Measurements from ENCODE around the gene RNF208. TPM values are rescaled to one million over a fixed set of nuclear protein-coding genes. Genes with fewer than 3 reads are reported as not detected.
"Not testable (repeated sequence)": the region's sequence is repeated elsewhere in the genome, so short reads cannot be mapped to it uniquely, and the experiment has no call there.

The RNF208 gene
- total and polyA plus RNA-seq, 2 donors (not counting 1 experiment from before 2014, with no cell fraction given), result 0.14 to 0.33 TPM

DNA sequence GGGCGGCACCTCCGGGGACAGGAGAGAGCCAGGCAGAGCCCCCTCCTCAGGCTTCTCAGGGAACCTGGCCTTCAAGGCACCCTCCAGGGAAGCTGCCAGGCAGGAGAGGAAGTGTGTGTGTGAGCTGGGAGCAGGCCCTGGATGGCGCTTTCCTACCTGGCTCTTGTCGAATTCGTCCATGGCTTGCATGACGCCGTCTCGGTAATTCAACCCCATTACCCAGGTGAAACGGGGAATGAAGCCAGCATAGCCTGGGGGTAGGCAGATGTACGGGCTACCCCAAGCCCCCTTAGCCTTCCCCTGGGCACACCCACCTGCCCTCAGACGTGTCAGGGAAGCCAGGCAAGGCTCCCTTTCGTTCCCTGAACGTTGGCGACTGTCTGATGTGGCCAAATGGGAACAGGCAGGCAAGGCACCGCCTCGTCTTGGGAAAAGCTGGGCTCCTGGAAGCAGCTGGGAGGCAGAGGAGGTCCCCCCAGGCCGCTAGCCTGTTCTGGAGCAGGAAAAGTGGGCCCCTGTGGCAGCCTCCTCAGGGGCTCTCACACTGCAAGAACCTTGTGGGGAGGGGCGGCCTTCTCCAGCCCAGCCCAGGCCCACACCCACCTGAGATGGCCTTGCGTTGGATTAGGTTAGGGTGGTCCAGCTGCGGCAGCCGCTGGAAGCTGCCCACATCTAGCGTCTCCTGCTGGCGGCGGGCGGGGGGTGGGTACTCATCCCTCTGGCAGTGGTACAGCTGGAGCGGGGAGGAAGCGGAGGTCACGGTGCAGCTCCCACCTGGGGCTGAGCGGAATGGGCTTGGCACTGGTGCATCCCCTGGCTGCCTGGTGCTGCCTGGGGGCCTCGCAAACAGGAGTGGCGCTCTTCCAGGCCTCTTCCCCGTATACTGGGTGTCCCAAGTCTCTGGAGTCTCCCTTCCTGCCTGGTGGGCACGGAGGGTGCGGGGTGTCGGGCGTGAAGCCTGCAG, 22.7 kb upstream of the RNF208 start:
- no peak for DNase-seq (ENCODE audit: low read depth in 2 of 2)
- H3K79me2 ChIP-seq (ENCODE audit: control insufficient read depth, insufficient read depth, low read length), result peaks cover 25% of the 10 kb centered on the region
- H4K20me1 ChIP-seq (ENCODE audit: control insufficient read depth, extremely low read depth, insufficient read depth, low read length), result no peaks in the 10 kb centered on the region
- no peak overlapping the region for H3K9ac ChIP-seq (ENCODE audit: insufficient read depth, low read length)
- H3K4me1 ChIP-seq (ENCODE audit: control insufficient read depth, extremely low read depth, insufficient read depth, low read length), result peaks cover 4% of the 10 kb centered on the region
- no peak overlapping the region for H2AFZ ChIP-seq (ENCODE audit: low read length)
- H3K27me3 ChIP-seq (ENCODE audit: control insufficient read depth, insufficient read depth, low read length), result no peaks in the 10 kb centered on the region
- H3K4me3 ChIP-seq (replicated peaks in 1 of 4; ENCODE audit: control extremely low read depth in 1 of 4, insufficient read depth in 1 of 4, low read depth in 3 of 4, low read length in 4 of 4), result no peak overlapping the region
- H3K36me3 ChIP-seq (ENCODE audit: control insufficient read depth, insufficient read depth, low read length), result peaks cover 18% of the 10 kb centered on the region
- H3K9me3 ChIP-seq (ENCODE audit: control insufficient read depth, insufficient read depth, low read depth, low read length), result no peaks in the 10 kb centered on the region
- TF ChIP-seq, protein P1, sequence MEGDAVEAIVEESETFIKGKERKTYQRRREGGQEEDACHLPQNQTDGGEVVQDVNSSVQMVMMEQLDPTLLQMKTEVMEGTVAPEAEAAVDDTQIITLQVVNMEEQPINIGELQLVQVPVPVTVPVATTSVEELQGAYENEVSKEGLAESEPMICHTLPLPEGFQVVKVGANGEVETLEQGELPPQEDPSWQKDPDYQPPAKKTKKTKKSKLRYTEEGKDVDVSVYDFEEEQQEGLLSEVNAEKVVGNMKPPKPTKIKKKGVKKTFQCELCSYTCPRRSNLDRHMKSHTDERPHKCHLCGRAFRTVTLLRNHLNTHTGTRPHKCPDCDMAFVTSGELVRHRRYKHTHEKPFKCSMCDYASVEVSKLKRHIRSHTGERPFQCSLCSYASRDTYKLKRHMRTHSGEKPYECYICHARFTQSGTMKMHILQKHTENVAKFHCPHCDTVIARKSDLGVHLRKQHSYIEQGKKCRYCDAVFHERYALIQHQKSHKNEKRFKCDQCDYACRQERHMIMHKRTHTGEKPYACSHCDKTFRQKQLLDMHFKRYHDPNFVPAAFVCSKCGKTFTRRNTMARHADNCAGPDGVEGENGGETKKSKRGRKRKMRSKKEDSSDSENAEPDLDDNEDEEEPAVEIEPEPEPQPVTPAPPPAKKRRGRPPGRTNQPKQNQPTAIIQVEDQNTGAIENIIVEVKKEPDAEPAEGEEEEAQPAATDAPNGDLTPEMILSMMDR (conservative IDR thresholded peaks at IDR 0.05 in 1 of 2, IDR thresholded peaks at IDR 0.05 in 1 of 2; ENCODE audit: low read depth in 1 of 2, low read length in 2 of 2), result no peak
- TF ChIP-seq EZH2 (IDR thresholded peaks at IDR 0.05; ENCODE audit: low read length, missing control alignments), result no peak
- H3K4me2 ChIP-seq (ENCODE audit: extremely low read depth, insufficient read depth, low read length), result no peak overlapping the region
- H3K27ac ChIP-seq (ENCODE audit: insufficient read depth, low read length), result no peak overlapping the region

DNA sequence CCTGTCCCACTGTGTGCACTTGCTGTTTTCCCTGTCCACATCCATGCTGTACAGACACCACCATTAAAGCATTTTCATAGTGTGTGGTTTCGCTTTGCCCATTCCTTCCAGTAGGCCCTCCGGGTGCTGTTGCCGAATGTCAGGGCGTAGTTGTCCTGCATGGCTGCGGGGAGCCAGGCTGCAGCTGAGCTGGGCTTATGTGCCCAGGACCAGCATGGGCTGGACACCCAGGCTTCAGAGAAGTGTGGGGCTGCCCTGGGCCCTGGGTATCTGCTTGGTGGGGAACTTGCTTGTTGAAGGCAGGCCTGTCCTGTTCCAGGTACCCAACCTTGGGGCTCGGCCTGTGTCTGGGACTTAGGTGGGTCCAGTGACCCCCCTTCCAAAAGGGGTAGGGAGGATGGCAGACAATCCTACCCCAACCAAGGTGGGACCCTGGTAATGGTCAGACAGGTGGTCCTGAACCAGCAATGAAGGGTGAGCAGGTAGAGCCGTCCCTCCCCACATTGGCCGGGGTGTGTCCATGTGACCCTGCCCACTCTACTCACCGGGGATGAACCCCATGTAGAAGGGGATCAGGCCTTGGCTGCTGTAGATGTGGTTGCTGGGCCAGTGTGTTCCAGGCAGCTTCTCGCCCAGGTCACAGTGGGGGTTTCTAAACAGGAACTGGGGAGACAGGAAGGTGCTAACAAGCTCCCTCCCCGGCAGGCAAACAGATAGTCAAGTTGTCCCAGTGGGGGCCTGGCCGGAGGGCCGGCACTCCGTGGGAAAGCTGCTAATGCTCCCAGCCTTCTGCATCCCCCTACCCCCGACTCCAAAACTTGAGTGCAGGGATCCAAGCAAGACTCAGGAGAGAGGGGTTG, 21.8 kb upstream of the RNF208 start:
- Histone ChIP-seq H3K4me1 (ENCODE audit: control insufficient read depth, extremely low read depth, insufficient read depth, low read length) (peaks cover 6% of the 10 kb centered on the region), H3K4me3 (replicated peaks in 1 of 4; ENCODE audit: control extremely low read depth in 1 of 4, insufficient read depth in 1 of 4, low read depth in 3 of 4, low read length in 4 of 4) (no peak overlapping the region), H3K4me2 (ENCODE audit: extremely low read depth, insufficient read depth, low read length) (no peak overlapping the region), H4K20me1 (ENCODE audit: control insufficient read depth, extremely low read depth, insufficient read depth, low read length) (no peaks in the 10 kb centered on the region), H3K27me3 (ENCODE audit: control insufficient read depth, insufficient read depth, low read length) (no peaks in the 10 kb centered on the region), H3K9me3 (ENCODE audit: control insufficient read depth, insufficient read depth, low read depth, low read length) (no peaks in the 10 kb centered on the region), H3K27ac (ENCODE audit: insufficient read depth, low read length) (no peak overlapping the region), H3K9ac (ENCODE audit: insufficient read depth, low read length) (no peak overlapping the region), H3K36me3 (ENCODE audit: control insufficient read depth, insufficient read depth, low read length) (peaks cover 18% of the 10 kb centered on the region), H3K79me2 (ENCODE audit: control insufficient read depth, insufficient read depth, low read length) (peaks cover 30% of the 10 kb centered on the region), H2AFZ (ENCODE audit: low read length) (no peak overlapping the region)
- no peak for DNase-seq (ENCODE audit: low read depth in 2 of 2)
- TF ChIP-seq, protein P1 (conservative IDR thresholded peaks at IDR 0.05 in 1 of 2, IDR thresholded peaks at IDR 0.05 in 1 of 2; ENCODE audit: low read depth in 1 of 2, low read length in 2 of 2), result peak in 1 of 2 donors; percentile 10
- TF ChIP-seq EZH2 (IDR thresholded peaks at IDR 0.05; ENCODE audit: low read length, missing control alignments), result no peak

DNA sequence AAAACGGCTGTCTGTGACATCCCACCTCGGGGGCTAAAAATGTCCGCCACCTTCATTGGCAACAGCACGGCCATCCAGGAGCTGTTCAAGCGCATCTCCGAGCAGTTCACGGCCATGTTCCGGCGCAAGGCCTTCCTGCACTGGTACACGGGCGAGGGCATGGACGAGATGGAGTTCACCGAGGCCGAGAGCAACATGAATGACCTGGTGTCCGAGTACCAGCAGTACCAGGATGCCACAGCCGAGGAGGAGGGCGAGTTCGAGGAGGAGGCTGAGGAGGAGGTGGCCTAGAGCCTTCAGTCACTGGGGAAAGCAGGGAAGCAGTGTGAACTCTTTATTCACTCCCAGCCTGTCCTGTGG, 21.2 kb upstream of the RNF208 start:
- H3K9ac ChIP-seq (ENCODE audit: insufficient read depth, low read length); H3K27ac ChIP-seq (ENCODE audit: insufficient read depth, low read length); H4K20me1 ChIP-seq (ENCODE audit: control insufficient read depth, extremely low read depth, insufficient read depth, low read length); H3K4me2 ChIP-seq (ENCODE audit: extremely low read depth, insufficient read depth, low read length); H3K9me3 ChIP-seq (ENCODE audit: control insufficient read depth, insufficient read depth, low read depth, low read length); H2AFZ ChIP-seq (ENCODE audit: low read length); H3K4me3 ChIP-seq (replicated peaks in 1 of 4; ENCODE audit: control extremely low read depth in 1 of 4, insufficient read depth in 1 of 4, low read depth in 3 of 4, low read length in 4 of 4); H3K27me3 ChIP-seq (ENCODE audit: control insufficient read depth, insufficient read depth, low read length); H3K4me1 ChIP-seq (ENCODE audit: control insufficient read depth, extremely low read depth, insufficient read depth, low read length); DNase-seq (ENCODE audit: low read depth in 2 of 2): not testable (repeated sequence)
- H3K36me3 ChIP-seq (ENCODE audit: control insufficient read depth, insufficient read depth, low read length), result peaks cover 18% of the 10 kb centered on the region
- H3K79me2 ChIP-seq (ENCODE audit: control insufficient read depth, insufficient read depth, low read length), result peaks cover 36% of the 10 kb centered on the region

All from fibroblast of lung (primary cell).